Cardiac septum (tissue), 1 donor: Measurements from ENCODE around the gene PNMA8C. TPM values are rescaled to one million over a fixed set of nuclear protein-coding genes. Genes with fewer than 3 reads are reported as not detected.

Experiments
- DNase-seq: peaks from one replicate; pipeline ENCODE4 v3.0.0-alpha.2; 2020; ENCODE audit warnings: low spot score
- intact Hi-C: fragments of 100-400 bp; cut with DNase I; formaldehyde crosslinking; loops from one replicate; pipeline ENCODE4 v1.14.0; 2022
- total RNA-seq: library from RNA; stranded (reverse); fragmentation: NEBNext Ultra II Directional; extraction: Animal tissue kit (Norgen Biotek cat#: 25700); gene quantifications from one replicate; pipeline ENCODE4 v1.2.1, GENCODE V29; 2021
- donor health status: DM: no; HTN: no; CAD: no.

PNMA8C gene
- total RNA-seq, 1 donor from 2014 or later, result 0.16 TPM

DNA sequence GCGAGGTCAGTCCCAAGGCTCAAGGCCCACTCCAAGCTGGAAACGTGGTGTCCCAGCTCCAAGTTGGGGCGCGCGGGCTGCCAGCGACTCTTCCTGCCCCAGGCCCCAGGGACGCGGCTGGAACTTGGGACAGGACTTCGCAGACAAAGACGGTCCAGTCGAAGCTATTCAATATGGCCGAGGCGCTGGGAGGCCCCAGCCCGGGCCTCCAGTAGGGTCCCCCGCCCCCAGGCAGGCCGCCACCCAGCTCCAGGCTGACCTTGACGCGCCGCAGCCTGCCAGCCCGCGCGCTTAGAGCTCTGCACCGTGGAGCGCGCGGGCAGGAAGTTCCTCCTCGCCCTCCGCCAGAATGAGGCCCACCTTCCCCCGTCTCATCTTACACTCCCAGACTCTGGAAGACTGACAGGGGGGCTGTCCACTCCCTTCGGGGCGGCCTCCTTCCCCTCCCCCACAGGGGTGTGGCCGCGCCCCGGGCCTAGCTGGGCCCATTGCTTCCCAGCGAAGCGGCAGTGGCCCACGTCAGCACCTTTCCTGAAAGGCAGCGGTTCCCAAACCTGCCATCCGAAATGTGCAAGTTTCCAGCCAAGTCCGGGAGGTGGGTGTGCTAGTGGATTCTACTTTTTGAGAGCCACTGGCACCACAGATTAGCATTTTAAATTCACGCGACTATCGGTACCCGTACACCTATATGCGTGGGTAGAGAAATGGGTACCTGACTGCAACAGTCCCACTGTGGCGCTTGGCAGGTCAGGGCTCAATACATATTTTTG lies 15.3 kb downstream of the PNMA8C start, which contains the start of gene CCDC8:
CCDC8 (minus strand) TSS at position 303 of the 770 bp plus-strand sequence. CDS start 754 bp downstream, outside the sequence.
- DNase-seq, result peak; percentile 94
- intact Hi-C loops, result no loop called here

- DNase-seq, result no peak
- intact Hi-C loops, result no loop called here
Observed at GRCh38 chr19:46412650-46413261, 16.0 kb downstream of the PNMA8C start.

DNA sequence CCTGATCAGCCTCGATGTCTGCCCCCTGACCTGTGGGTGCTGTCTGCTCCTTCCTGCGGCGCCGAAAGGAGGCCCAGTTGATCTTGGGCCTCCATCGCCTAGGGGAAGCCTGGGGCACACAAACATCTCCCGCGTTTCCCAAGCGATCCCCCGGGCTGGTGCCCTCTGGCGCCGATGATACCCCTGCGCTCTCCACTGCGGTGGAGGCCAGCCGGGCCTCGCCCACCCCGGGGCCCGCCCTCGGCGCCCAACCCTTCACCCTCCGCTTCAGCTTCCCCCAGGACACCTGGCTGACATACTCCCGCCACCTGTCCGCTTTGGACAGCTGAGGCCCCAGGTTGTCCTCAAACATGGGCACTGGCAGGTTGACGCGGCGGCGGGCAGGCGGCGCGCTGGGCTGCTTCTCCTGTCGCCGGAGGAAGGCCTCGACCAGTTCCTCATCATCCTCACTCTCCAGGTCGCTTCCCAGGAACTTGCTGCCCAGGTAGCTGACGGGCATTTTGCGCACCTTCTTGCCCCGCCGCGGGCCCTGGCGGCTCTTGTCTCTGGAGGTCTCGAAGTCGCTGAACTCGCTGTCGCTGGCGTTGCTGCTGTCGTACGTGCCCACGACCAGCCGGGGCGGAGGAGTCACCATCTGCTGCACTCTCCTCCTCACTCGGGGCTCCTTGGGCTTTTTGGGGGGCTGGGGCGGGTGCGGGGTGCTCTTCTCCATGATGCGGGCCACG lies 16.6 kb downstream of the PNMA8C start:
- intact Hi-C loops, result no loop called here
- no peak for DNase-seq

- DNase-seq, result no peak
- intact Hi-C loops, result no loop called here
Observed at GRCh38 chr19:46411088-46411924, 17.4 kb downstream of the PNMA8C start.

DNA sequence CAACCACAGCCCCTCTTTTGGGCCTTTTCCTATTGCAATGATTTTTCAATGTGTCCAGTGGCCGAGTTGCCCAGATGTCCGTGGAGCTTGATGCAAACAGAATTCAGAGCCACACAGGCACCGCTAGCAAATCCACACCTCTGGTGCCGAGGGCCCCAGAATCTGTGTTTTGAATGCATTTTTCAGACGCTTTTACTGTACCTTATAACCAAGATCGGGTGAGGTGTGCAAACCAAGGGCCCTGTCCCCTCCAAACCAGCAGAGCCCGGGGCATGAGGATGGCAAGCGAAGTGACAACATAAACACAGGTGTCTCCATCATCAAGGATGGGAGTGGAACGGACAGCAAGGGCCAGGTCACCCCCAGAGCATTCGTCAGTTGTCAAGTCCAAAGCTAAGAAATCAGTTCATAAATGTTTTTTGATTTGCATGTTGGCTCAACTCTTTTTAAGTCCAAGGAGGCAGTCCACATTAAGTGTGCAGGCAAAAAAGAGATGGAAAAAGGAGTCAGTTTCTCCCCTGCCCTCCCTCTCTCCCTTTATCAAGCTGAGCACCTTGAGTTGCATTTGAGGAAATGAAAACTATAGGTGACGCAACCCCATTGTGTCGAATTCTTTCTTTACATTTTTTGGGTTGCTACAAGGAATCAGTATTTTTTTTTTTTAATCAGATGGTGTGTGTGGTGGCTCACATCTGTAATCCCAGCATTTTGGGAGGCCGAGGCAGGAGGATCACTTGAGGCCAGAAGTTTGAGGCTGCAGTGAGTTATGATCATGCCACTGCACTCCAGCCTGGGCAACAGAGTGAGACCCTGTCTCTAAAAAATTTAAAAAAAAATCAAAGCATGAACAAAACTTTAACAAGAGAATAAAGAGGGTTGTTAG lies 18.3 kb downstream of the PNMA8C start:
- DNase-seq, result no peak
- intact Hi-C loops, result no loop called here

DNA sequence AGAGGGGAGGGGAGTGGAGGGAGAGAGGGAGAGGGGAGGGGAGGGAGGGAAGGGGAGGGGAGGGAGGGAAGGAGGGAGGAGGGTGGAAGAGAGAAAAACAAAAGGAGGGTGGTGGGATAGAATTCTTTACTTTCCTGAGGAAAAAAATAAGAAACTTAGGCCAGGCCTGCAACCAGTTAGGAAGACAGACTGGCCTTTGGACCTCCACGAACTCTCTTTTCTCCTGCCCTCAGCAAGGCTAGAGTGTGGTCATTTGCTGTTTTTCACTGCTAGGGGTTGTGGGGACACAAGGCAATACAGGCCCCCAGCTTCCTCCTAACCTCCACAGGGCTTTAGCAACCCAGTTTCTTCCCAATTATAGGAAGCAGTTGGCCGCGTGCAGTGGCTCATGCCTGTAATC lies 19.5 kb downstream of the PNMA8C start:
- intact Hi-C loops, result no loop called here
- no peak for DNase-seq

GRCh38 chr19:46408664-46409039 lies 20.1 kb downstream of the PNMA8C start:
- intact Hi-C loops, result no loop called here
- no peak for DNase-seq

DNA sequence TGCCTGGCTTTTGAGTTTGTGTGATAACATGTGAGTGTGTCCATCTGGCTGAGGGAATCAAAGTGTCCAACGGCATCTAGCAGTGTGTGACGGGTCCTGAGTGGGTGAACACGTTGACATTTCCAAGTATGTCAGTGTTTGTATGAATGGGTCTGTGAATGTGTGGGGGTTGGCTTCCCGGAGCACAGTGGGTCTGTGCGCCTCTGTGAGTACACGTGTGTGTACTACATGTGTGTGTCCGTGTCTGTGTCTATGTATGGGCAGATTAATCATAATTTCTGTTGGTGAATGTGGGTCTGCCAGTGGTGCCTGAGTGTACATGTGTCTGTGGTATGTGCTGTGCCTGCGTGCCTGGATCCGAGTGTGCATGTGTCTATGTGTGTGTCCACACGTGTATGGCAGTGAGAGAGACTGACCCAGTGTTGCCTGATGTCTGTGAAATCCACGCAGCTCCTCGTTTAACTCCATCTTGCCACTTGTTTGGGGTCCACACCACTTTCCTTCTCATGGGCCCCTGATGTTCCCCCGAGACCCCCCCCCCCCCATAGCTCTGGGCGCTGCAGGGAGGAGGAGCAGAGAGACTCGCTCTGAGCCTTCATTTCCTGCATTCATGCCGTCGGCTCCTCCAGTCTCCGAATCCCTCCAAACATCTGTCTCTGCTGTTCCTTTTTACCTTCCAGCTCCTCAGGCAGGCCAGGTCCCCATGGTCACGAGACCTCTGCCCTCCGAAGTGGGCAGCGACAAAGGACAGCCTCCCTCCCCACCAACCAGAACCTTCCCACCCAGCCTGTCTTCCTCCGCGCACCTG lies 20.7 kb downstream of the PNMA8C start:
- intact Hi-C loops, result no loop called here
- no peak for DNase-seq

DNA sequence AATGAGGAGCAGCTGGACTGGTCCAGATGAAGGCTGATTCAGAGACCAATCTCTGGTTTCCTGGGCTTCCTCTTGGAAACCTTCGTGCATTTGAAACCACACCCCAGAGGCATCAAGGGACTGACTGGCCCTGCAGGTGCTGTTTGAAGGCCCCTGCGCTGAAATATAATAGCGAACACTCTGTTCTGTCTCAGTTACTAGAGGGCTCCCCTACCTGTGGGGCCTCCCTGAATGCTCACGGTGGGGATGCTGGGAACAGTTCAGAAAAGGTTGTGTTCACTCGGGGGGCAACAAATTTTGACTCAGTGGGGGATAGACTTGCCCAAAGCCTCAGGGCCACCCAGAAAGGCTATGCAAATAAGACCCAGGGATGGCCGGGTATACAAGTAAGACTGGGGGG lies 21.8 kb downstream of the PNMA8C start:
- intact Hi-C loops, result no loop called here
- no peak for DNase-seq

- intact Hi-C loops, result loop anchor here (2.0 kb wide), 1 partner anchor 108 kb away; no protein-coding TSS in a partner anchor
- no peak for DNase-seq
Observed at GRCh38 chr19:46404753-46405468, 23.8 kb downstream of the PNMA8C start.

- intact Hi-C loops, result loop anchor here (2.0 kb wide), 1 partner anchor 109 kb away; no protein-coding TSS in a partner anchor
- DNase-seq, result peak; percentile 80
Observed at GRCh38 chr19:46404055-46404752, 24.5 kb downstream of the PNMA8C start.

DNA sequence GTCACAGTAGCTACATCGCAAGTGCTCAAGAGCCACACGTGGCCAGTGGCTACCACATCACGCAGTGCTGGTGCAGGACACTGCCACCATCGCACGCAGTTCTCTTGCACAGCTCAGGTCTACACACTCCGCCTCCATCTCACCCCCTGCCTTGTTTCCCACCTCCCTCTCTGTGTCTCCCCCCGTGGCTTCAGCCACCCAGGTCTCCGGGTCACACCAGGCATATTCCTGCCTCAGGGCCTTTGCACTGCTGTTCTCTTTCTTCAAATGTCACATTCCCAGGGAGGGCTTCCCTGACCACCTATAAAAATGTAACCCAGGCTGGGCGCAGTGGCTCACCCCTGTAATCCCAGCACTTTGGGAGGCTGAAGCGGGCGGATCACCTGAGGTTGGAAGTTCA lies 26.0 kb downstream of the PNMA8C start:
- no peak for DNase-seq
- intact Hi-C loops, result loop anchor here (1.0 kb wide), 1 partner anchor 85 kb away; no protein-coding TSS in a partner anchor

DNA sequence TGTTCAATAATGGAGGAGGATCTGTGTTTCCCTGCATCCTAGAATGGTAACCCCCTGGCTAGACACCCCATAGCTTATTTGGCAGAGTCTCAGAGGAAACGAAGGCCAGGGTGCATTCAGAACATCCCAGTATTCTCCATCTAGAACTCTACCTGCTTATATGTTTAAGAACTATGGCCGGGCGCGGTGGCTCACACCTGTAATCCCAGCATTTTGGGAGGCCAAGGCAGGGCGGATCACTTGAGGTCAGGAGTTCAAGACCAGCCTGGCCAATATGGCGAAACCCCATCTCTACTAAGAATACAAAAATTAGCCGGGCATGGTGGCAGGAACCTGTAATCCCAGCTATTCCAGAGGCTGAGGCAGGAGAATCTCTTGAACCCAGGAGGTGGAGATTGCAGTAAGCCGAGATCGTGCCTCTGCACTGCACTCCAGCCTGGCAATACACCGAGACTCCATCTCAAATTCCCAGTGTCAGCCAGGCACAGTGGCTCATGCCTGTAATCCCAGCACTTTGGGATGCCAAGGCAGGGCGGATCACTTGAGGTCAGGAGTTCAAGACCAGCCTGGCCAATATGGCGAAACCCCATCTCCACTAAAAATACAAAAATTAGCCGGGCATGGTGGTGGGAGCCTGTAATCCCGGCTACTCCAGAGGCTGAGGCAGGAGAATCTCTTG lies 30.8 kb downstream of the PNMA8C start:
- peak; percentile 12 for DNase-seq
- intact Hi-C loops, result loop anchor here (5.0 kb wide), 1 partner anchor 116 kb away; no protein-coding TSS in a partner anchor

- intact Hi-C loops, result loop anchor here (2.0 kb wide), 1 partner anchor 94 kb away; no protein-coding TSS in a partner anchor
- DNase-seq, result peak; percentile 22
Observed at GRCh38 chr19:46394402-46394797, 34.3 kb downstream of the PNMA8C start.

- DNase-seq, result peak; percentile 61
- intact Hi-C loops, result loop anchor here (2.0 kb wide), 1 partner anchor 95 kb away; no protein-coding TSS in a partner anchor
Observed at GRCh38 chr19:46393456-46394401, 35.0 kb downstream of the PNMA8C start.
